GM19239 (cell line): ENCODE results near the gene ANKMY1.
A peak's percentile ranks its signal among the peaks of the same experiment; 100 is the strongest.
"Not testable (repeated sequence)": the region's sequence is repeated elsewhere in the genome, so short reads cannot be mapped to it uniquely, and the experiment has no call there.

Experiments used
- DNase-seq: peaks from one replicate; pipeline ENCODE4 v3.0.0; 2011; ENCODE audit warnings: low spot score; ENCODE audit not compliant: insufficient read length
- FAIRE-seq: peaks from 2 replicates; lab custom pipeline; 2011; peaks lifted over from hg19 to GRCh38; lab: Jason Lieb, UNC

ANKMY1 gene

DNA sequence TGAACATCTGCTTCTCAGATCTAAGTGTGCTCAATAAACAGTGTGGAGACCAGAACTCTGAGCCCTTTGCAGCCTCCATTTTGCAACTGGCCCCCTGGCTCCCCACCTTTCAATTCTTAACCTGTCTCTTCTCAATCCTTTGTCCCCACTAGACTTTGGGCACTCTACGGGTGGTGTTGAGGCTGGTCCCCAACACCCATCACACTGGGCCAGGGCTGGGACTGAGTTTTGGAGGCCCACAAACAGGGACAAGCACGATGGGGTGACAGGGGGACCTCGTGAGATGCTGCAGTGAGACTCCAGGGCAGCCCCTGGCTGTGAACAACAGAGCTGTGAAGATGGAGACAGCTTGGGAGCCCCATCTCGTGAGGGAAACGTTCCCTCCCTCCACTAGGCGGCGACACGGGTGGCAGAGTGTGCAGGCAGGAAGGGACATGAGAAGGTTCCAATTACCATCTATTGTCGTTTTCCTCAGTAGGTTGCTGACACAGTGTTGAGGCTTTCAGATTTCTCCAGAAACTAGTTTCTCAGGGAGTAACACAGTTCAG lies 1.2 kb downstream of the ANKMY1 start:
- FAIRE-seq (peak; percentile 18), DNase-seq (no peak)

DNA sequence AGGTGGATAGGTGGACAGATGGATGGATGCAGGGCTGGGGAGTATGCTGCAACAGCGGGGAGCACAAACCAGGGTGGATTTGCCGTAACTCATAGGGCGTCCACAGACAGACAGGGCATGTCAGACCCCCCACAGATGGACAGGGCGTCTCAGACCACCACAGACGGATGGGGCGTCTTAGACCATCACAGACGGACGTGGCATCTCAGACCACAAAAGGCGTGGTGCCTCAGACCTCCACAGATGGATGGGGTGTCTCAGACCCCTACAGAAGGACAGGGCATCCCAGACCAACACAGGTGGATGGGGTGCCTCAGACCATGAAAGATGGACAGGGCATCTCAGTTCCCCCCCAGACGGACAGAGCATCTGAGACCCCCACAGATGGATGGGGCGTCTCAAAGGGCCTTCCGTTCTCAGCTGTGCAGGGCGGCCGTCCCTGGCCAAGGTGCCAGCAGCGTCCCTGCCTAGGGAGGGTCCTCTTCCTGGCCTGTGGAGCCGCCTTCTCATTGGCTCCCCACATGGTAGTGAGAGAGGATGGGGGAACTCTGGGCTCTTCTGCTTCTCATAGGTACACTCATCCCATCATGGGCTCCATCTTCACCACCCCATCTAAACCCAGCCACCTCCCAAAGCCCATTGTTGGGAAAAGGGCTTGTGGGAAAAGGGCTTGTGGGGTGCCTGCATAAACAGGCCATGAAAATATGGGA lies 2.1 kb downstream of the ANKMY1 start:
- FAIRE-seq (no peak), DNase-seq (no peak)

GRCh38 chr2:240554767-240555493 lies 2.9 kb downstream of the ANKMY1 start:
- FAIRE-seq (no peak), DNase-seq (no peak)

- FAIRE-seq (no peak), DNase-seq (no peak)
Measured at GRCh38 chr2:240553956-240554480, 3.8 kb downstream of the ANKMY1 start.

DNA sequence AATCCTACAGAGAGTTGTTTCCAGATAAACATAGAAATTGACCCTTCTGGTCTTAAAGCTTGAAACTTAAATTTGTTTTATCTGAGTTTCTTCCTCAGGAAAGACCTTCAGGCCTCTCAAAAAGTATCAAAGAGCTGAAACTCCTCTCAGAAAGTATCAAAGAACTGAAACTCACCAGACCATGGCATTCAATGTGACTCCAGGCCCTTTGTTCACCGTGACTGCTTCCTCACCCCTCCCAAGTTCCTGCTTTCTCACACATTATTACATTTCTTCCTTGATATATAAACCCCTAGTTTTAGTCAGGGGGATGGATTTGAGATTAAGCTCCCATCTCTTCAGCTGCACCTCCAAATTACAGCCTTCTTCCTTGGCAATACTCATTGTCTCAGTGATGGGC lies 6.0 kb downstream of the ANKMY1 start:
- DNase-seq (no peak), FAIRE-seq (no peak)

DNA sequence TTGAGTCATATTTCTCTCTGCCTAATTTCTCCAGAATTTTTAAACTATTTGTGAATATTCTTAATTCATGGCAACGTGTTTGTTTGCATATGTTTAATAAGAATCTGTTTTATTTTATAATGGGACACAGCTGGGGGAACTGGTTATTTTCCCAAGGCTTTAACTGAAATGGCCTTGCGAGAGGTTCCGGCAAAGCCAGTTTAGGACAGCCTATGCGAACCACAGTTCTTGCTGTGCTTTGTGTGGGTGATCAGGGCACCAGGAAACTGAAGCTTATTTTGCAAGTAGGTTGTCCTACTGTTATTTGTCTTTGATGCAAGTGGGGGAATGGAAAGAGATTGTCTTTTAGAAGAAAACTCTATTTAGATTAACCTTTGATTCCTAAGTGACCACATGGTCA lies 6.5 kb downstream of the ANKMY1 start:
- FAIRE-seq = no peak
- DNase-seq = no peak

GRCh38 chr2:240539906-240540305 lies 17.9 kb downstream of the ANKMY1 start:
- no peak for DNase-seq
- FAIRE-seq = no peak

GRCh38 chr2:240539101-240539500 lies 18.7 kb downstream of the ANKMY1 start:
- FAIRE-seq, DNase-seq: not testable (repeated sequence)

DNA sequence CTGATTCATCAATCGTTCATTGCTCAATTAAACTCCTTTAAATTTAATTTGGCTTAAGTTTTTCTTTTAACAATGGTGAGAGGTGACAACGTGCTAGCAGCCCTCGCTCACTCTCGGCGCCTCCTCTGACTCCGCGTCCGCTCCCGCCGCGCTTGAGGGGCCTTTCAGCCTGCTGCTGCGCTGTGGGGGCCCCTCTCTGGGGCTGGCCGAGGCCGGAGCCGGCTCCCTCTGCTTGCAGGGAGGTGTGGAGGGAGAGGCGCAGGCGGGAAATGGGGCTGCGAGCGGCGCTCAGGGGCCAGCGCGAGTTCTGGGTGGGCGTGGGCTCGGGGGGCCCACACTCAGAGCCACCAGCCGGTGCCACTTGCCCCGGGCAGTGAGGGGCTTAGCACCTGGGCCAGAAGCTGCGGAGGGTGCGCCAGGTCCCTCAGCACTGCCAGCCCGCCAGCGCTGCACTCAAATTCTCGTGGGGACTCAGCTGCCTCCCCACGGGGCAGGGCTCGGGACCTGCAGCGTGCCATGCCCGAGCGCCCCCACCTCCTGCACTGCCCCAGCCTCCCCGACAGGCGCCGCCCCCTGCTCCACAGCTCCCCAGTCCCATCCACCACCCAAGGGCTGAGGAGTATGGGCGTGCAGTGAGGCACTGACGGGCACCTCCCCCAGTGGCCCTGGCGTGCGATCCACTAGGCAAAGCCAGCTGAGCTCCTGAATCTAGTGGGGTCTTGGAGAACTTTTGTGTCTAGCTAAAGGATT lies 19.6 kb downstream of the ANKMY1 start:
- no peak for DNase-seq
- FAIRE-seq = no peak

DNA sequence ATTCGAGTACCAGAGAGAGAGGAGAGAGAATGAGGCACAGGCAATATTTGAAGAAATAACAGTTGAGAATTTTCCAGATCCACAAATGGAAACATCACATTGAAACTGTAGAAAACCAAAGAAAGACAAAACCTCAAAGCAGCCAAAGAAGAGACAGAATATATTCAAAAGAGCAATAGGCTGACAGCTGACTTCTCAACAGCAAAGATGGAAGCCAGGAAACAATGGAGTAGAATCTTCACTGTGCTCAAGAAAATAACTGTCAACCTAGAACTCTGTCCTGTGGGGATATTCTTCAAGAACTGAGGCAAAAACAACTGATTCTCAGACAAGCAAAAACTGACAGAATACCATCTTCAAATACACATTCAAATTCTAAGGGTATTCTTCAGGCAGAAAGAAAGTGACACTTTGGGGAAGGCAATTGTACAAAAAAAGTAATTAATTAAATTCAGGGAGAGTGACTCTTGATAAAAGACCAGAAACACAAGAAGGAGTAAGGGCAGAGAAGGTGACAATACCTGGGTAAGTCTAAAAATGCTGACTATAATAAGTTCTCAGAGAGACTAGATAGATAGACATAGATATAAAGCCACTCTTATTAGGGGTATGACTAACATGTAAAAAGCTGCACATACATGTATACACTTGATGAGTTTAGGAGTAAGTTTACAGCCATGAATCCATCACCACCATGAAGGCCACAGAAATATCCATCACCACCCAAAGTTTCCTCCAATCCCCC lies 25.6 kb downstream of the ANKMY1 start:
- DNase-seq (no peak), FAIRE-seq (no peak)

DNA sequence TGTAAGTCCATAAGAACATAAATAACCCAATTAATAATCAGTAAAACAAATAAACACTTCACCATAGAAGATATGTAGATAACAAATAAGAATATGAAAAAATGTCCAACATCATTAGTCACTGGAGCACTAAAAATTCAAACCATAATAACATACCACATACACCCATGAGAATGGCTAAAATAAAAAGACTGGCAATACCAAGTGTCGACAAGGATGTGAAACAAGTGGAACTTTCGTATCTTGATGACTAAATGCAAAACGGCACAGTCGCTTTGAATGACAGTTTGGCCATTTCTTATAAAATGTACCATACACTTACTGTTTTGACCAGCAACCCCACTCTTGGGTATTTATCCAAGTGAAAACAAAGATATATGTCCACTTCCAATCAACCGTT lies 26.8 kb downstream of the ANKMY1 start:
- no peak for FAIRE-seq
- DNase-seq = no peak

GRCh38 chr2:240530181-240530580 lies 27.6 kb downstream of the ANKMY1 start:
- DNase-seq (no peak), FAIRE-seq (no peak)

- no peak for DNase-seq
- no peak for FAIRE-seq
Measured at GRCh38 chr2:240529344-240529999, 28.3 kb downstream of the ANKMY1 start.

GRCh38 chr2:240528406-240529040 lies 29.3 kb downstream of the ANKMY1 start:
- no peak for DNase-seq
- FAIRE-seq = no peak

DNA sequence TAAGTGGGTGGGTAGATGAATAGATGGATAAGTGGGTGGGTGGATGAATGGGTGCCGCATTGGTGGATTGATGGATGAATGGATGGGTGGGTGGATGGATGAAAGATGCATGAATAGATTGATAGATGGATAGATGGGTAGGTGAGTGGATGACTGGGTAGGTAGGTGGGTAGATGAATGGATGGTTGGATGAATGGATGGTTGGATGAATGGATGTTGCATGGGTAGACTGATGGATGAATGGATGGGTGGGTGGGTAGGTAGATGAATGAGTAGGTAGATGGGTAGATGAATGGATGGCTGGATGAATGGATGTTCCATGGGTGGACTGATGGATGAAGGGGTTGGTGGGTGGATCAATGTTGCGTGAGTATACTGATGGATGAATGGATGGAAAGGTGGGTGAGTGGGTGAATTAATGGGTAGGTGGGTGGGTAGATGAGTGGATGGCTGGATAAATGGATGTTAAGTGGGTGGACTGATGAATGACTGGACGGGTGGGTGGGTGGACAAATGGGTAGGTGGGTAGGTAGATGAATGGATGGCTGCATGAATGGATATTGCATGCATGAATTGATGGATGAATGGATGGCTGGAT lies 30.5 kb downstream of the ANKMY1 start:
- FAIRE-seq = no peak
- no peak for DNase-seq

GRCh38 chr2:240526521-240526920 lies 31.3 kb downstream of the ANKMY1 start:
- no peak for FAIRE-seq
- no peak for DNase-seq

GRCh38 chr2:240525802-240526201 lies 32.0 kb downstream of the ANKMY1 start:
- FAIRE-seq (no peak), DNase-seq (no peak)

DNA sequence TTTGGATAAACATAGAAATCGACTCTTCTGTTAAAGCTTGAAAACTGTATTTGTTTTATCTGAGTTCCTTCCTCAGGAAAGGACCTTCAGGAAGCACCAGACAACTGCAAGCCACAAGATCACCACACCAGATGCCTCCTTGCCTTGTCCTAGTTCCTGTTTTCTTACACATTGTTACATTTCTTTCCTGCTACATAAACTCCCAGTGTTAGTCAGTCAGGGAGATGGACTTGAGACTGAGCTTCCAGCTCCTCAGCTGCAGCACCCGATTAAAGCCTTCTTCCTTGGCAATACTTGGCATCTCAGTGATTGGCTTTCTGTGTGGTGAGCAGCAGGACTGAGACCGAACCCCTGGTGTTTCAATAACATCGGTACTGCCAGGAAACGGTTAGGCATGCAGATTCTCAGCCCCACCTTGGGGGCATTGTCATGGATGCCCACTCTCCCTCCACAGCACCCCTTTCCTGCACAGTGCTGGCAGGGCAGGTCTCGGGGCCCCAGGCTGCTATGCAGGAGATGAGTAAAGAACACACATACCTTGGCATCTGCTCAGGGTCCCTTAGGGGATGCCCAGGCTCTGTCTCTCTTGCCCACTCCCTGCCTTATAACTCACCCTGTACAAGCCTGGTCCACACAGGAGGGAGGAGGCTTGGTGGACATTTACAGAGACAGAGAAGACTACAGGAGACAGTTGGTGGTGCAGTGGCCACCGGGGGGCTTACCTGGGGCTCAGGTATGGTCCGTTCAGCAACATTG lies 32.6 kb downstream of the ANKMY1 start:
- no peak for FAIRE-seq
- no peak for DNase-seq
